ENCODE data around the gene RFNG.

GRCh38 chr17:82079001-82079677 lies 27.5 kb upstream of the RFNG start:
- TF ChIP-seq CTCF (IDR thresholded peaks at IDR 0.05) (no peak), ZFX (IDR thresholded peaks at IDR 0.05; ENCODE audit: borderline replicate concordance) (no peak)
